ENCODE data around the gene MT1A.

DNA sequence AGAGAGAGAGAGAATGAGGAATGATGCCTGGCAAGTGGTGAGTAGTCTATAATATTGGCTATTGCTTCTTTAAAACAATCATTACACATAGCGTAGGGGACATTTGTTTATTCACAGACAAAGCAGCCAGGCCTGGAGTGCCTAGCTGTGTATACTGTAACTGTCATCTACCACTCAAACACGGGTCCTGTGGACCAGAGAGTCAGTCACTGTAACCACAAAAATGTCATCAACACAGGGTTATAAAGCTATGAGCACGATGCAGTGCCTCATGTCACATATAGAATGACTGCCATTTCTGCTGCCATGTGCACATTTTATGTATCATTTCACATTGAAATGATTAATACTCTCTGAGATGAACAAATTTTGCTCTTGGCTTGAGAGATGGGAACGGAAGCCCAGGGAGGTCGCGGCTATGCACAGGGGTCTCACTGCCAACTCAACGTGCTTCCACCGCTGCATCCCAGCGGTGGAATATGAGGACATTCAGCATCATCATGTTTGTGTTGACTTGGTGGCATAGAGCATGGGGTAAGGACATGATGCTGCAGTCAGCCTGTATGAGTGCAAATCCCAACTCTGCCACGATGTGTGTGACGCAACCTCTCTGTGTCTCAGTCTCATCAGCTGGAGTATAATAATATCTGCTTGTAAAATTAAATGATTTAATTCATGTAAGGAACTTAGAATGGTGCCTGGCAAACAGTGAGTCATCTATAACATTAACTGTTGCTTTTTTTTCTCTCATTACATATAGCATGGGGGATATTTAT, 34.5 kb downstream of the MT1A start:
- TF ChIP-seq, protein P1, sequence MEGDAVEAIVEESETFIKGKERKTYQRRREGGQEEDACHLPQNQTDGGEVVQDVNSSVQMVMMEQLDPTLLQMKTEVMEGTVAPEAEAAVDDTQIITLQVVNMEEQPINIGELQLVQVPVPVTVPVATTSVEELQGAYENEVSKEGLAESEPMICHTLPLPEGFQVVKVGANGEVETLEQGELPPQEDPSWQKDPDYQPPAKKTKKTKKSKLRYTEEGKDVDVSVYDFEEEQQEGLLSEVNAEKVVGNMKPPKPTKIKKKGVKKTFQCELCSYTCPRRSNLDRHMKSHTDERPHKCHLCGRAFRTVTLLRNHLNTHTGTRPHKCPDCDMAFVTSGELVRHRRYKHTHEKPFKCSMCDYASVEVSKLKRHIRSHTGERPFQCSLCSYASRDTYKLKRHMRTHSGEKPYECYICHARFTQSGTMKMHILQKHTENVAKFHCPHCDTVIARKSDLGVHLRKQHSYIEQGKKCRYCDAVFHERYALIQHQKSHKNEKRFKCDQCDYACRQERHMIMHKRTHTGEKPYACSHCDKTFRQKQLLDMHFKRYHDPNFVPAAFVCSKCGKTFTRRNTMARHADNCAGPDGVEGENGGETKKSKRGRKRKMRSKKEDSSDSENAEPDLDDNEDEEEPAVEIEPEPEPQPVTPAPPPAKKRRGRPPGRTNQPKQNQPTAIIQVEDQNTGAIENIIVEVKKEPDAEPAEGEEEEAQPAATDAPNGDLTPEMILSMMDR (IDR thresholded peaks at IDR 0.05; ENCODE audit: insufficient read depth, low read depth, low read length), result no peak
- TF ChIP-seq EZH2 (IDR thresholded peaks at IDR 0.05; ENCODE audit: insufficient read depth, low read length), result no peak
